Measurements from ENCODE around the gene SCT. TPM values are rescaled to one million over a fixed set of nuclear protein-coding genes. Genes with fewer than 3 reads are reported as not detected.

SCT gene
- not detected for total RNA-seq

- no peak within 1 kb of the TSS for H3K4me3 ChIP-seq (replicated peaks in 1 of 3)
- no peaks in the 10 kb centered on the region for H3K27me3 ChIP-seq
- no peaks in the 10 kb centered on the region for H3K9me3 ChIP-seq
- no peak within 1 kb of the TSS for H3K27ac ChIP-seq
- intact Hi-C loops (cut with DNase I) = no loop called here
- no peak for DNase-seq
- H3K4me1 ChIP-seq = no peaks in the 10 kb centered on the region
- no peak for TF ChIP-seq POLR2A (IDR thresholded peaks at IDR 0.05)
- no peak for TF ChIP-seq CTCF (IDR thresholded peaks at IDR 0.05)
- H3K36me3 ChIP-seq = no peaks in the 10 kb centered on the region
- 38 to 100% methylated on average over 2 to 6 of the region's 72 CpGs for WGBS, 2 donors
These were observed at the start of gene SCT for GRCh38 chr11:626475-627307. Gene SCT (minus strand): TSS chr11:627181. CDS start chr11:627143, 38 bp downstream.

- DNase-seq = no peak
- no peak for TF ChIP-seq POLR2A (IDR thresholded peaks at IDR 0.05)
- TF ChIP-seq CTCF (IDR thresholded peaks at IDR 0.05) = no peak
- Histone ChIP-seq H3K36me3 (peaks cover 23 to 24% of the 10 kb centered on the region in 2 donors), H3K9me3 (no peaks in the 10 kb centered on the region), H3K27me3 (no peaks in the 10 kb centered on the region), H3K27ac (no peak overlapping the region), H3K4me3 (replicated peaks in 1 of 3) (no peak overlapping the region), H3K4me1 (peaks cover 0 to 3% of the 10 kb centered on the region in 2 donors)
- intact Hi-C loops (cut with DNase I) = no loop called here
- 95% methylated on average over 17 of the region's 17 CpGs for WGBS, 2 donors
These were observed 47.4 kb upstream of the SCT start for GRCh38 chr11:674406-674805.

- intact Hi-C loops (cut with DNase I) = no loop called here
These were observed 46.9 kb upstream of the SCT start for GRCh38 chr11:673866-674265.

GRCh38 chr11:665704-666281 is 38.8 kb upstream of the SCT start:
- Histone ChIP-seq H3K9me3 (no peaks in the 10 kb centered on the region), H3K27me3 (no peaks in the 10 kb centered on the region), H3K4me3 (replicated peaks in 1 of 3) (no peak overlapping the region), H3K27ac (peak overlapping the region in 1 of 3 donors; percentile 26), H3K36me3 (peaks cover 5 to 6% of the 10 kb centered on the region in 2 donors), H3K4me1 (peaks cover 3 to 7% of the 10 kb centered on the region in 2 donors)
- intact Hi-C loops (cut with DNase I) = loop anchor here (10.0 kb wide), 1 partner anchor 59 kb away; no protein-coding TSS in a partner anchor
- no peak for DNase-seq
- 84 to 95% methylated on average over 11 of the region's 11 CpGs for whole genome bisulfite sequencing, 2 donors
- TF ChIP-seq POLR2A (IDR thresholded peaks at IDR 0.05) (no peak), CTCF (IDR thresholded peaks at IDR 0.05) (no peak)

More at GRCh38 chr11:673866-674265, 46.9 kb upstream of the SCT start:
- DNase-seq = no peak
- no peak overlapping the region for H3K27ac ChIP-seq
- no peak for TF ChIP-seq CTCF (IDR thresholded peaks at IDR 0.05)
- no peak for TF ChIP-seq POLR2A (IDR thresholded peaks at IDR 0.05)
- H3K4me3 ChIP-seq (replicated peaks in 1 of 3) = no peak overlapping the region
- WGBS, 2 donors = 93 to 97% methylated on average over 8 of the region's 8 CpGs
- peaks cover 18 to 23% of the 10 kb centered on the region in 2 donors for H3K36me3 ChIP-seq
- H3K27me3 ChIP-seq = no peaks in the 10 kb centered on the region
- H3K9me3 ChIP-seq = no peaks in the 10 kb centered on the region
- H3K4me1 ChIP-seq = peaks cover 0 to 3% of the 10 kb centered on the region in 2 donors
